ENCODE data around the gene MYLK4. TPM values are rescaled to one million over a fixed set of nuclear protein-coding genes. Genes with fewer than 3 reads are reported as not detected.

The MYLK4 gene
- total RNA-seq, 1 experiment from 2014 or later: 0.48 TPM

- DNase-seq (ENCODE audit: low spot score): no peak
These were observed 16.8 kb downstream of the MYLK4 start for GRCh38 chr6:2733736-2734480.

DNA sequence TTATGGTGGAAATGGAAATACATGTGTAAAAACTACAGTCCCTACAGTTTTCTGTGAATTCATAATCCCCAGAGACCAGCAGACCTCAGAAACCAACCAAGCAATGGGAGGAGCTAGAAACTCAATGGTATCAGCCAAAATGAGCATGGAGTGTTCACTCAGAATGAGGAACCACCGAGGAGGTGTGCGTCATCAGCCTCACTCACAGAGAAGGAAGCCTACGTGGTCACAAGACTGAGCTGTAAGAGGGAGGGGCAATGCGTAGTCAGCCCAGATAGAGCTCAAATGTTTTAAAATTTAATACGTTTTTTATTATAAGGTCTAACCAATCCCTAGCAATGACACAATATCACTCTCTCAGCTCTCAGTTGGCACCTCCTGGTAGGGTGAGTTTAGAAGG is 17.4 kb downstream of the MYLK4 start:
- no peak for DNase-seq (ENCODE audit: low spot score)

- no peak for DNase-seq (ENCODE audit: low spot score)
These were observed 18.1 kb downstream of the MYLK4 start for GRCh38 chr6:2732503-2733089.

DNA sequence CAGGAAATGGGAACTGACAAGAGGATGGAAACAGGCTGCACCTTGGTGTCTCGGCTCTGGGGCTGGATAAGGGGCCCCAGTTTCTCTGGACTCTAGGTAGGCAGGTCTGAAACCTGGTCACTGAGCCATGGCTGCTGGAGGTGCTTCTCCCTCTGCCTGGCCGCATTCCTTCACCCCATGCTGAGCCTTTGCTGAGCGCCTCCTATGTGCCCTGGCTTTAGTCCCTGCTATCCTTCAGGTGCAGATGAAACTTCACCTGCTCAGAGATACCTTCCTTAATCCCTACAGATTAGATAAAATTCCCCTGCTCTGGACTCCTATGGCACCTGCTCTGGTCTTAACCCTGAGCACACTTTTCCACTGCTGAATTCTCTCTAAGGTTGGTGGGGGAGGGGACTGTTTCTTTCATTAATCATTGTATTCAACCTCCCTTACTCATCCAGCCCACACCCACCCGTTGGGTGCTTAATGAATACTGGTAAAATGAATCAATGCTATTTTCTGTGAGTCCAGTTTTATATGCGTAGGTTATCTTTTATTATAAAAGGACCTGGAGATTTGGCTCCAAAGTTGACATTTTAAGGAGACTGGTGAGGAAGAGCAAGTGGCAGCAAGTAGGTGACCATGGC is 19.3 kb downstream of the MYLK4 start:
- DNase-seq (ENCODE audit: low spot score): no peak

GRCh38 chr6:2730353-2731107 is 20.2 kb downstream of the MYLK4 start:
- DNase-seq (ENCODE audit: low spot score): no peak

GRCh38 chr6:2729921-2730320 is 20.8 kb downstream of the MYLK4 start:
- DNase-seq (ENCODE audit: low spot score): no peak

- DNase-seq (ENCODE audit: low spot score): peak; percentile 62
These were observed 24.6 kb downstream of the MYLK4 start for GRCh38 chr6:2725999-2726567.

- DNase-seq (ENCODE audit: low spot score): no peak
These were observed 25.2 kb downstream of the MYLK4 start for GRCh38 chr6:2725364-2725988.

DNA sequence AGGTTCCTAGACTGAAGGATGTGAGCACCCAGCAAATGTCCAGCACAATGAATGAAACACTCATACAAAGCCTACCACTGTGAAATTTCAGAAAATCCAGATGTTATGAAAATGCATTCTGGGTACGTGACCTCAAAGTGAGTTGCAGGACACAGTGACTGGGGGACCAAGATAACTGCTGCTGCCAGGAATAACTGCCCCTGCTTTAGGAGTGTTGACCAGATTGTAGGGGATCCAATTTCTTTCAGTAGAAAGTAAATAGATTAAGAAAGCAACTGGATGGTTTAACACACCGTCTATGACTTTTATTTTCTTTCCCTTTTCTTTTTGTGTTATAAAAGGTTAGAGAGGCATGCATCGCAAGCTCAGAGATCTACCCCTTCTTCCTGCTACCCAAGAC is 29.5 kb downstream of the MYLK4 start:
- DNase-seq (ENCODE audit: low spot score): no peak

DNA sequence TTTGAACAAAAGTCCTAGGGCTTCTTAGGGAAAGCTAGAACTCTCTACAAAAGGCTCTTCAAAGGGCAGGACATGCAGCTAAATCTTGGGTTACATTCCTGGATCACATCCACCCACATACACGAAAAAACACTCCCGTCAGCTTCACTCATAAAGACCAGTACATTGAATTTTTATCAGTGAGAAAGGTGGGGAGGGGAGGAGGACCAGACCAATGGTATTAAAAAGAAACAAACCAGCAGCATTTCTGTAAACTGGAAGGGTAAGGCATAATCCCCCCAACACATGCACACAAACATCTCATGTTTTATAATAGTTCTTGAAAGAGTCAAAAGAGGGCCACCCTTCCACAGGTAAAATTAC is 31.6 kb downstream of the MYLK4 start:
- DNase-seq (ENCODE audit: low spot score): no peak

- DNase-seq (ENCODE audit: low spot score): no peak
These were observed 32.2 kb downstream of the MYLK4 start for GRCh38 chr6:2718334-2719092.

DNA sequence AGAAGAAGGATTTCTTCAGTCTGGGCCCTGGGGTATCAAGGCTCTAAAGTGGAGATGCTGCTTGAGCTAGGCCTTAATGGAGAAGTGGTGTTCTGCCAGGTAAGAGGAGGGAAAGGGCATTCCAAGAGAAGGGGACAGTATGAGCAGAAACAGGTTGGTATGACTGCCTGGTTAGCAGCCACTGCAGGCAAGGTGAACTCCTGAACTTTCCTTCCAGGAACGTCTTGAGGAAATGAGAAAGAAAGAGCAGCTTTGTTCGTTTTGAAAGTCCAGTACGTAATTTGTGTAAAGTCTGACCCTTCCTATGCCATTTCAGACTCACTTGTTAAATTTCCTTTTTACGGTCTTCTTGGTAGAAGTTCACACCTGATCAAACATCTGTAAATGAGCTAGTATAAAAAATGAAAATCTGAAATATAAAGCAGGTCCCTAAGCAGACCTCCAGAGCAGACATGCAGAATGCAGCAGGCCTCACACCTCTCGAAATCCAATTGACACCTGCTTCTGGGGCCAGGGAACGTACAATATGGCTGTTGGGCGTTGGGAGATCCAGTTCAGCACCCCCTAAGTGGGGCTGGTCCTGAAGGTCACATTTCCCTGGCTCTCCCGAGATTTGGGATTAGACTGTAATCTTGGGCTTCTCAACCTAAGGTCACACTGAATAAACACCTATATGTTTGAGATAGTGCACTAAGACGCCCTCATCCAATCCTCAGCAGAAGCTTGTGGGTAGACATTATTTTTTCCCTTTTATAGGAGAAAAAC is 33.6 kb downstream of the MYLK4 start:
- DNase-seq (ENCODE audit: low spot score): no peak

DNA sequence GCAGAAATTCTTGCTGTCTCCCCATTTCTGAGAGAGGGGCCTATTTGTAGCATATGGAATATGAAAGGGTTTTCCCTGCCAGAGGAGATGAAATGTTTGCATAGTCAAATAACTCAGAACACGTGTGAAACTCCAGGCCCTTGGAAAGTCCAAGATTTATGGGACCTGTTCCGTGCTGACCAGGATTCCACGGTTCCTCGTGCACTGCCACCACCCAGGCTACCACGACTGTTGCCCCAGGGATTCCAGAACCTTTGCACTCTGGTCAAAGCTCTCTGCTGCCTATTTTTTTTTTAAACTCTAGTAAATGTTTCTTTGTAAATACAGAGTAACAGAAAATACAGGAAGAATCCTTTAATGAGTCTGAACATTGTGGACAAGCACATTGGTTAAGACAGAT is 35.0 kb downstream of the MYLK4 start:
- DNase-seq (ENCODE audit: low spot score): no peak

GRCh38 chr6:2714111-2714895 is 36.4 kb downstream of the MYLK4 start:
- DNase-seq (ENCODE audit: low spot score): peak; percentile 57

DNA sequence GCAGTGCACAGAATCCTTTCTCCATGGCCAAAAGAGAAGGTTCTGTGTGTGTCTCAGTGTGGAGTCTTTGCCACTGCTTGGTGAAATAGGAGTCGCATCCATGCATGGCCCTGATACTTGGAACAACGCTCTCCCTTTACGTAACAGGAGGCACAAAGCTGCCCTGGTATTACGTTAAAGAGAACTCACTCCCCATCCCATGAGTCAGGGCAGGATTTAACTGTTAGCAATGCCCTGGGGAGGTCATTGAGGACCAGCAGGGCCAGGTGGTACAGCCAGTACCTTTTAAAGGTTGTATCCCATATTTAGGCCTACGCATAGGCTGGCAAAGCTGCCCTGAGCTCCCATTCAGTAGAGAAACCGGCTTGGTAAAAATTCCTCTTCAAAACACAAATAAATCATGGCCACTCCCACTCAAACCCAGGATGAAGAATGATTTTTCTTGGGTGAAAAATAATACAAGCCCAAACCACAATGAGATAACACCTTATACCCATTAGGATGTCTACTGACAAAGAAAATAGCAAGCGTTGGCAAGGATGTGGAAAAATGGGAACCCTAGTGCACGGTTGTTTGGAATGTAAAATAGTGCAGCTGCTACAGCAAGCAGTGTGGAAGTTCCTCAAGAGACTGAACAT is 37.1 kb downstream of the MYLK4 start:
- DNase-seq (ENCODE audit: low spot score): no peak

DNA sequence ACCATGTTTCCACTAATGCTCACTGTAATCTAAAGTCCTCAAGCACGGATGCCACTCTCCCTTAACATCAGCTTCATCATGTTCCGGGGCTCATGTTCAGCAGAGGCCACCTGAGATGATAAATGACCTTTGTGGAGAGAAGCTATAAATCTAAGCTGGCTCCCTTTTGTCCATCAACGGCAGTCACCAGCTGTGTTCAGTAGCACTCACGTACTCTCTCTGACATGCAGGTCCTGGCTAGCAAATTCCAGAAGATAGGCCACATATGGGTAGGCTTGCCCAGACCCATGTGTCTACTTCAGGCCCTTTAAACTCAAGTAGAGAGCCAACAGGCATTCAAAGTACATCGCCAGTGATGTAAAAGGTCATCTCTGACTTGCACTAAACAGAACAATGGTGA is 38.6 kb downstream of the MYLK4 start:
- no peak for DNase-seq (ENCODE audit: low spot score)

GRCh38 chr6:2710412-2710811 is 40.3 kb downstream of the MYLK4 start:
- DNase-seq (ENCODE audit: low spot score): no peak

DNA sequence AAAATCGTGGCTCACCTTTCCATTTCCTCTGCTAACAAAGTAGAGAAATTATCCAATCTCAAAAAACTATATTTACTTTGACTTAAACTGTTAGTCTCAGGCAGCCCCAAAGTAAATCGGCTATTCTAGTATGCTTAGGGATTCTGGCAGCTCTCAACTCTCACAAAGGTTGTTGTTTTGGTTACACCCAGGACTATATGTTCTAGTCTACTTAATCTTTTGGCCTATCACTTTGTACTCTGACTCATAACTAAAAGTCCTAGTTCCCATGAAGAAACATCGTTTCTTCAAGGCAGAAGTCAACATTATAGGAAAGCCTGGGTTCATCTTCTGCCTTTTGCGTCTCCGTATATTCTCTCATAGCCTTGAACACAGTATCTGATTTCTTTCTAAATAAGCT is 42.3 kb downstream of the MYLK4 start:
- DNase-seq (ENCODE audit: low spot score): no peak

DNA sequence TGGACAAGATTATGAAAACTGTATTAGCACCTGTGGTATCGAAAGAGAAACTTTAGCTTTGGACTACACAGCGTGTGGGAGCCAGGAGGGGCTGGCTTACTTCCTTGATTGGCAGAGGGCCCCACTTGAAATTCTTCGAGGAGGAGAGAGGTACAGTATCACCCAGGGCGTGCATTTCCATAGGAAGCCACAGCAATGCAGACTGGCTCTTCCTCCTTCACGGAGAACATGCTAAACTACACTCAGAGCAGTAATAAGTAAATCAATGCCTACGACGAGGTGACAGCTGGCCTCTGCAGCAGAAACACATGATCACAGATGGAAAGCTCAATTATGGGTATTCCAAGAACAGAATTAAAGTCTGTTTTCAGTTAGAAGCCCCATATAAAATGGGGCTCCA is 44.2 kb downstream of the MYLK4 start:
- DNase-seq (ENCODE audit: low spot score): no peak
